BLaER1 (cell line): Measurements from ENCODE around the gene GALNT12.

Source experiments
- H3K27ac ChIP-seq: shearing (Covaris generic); formaldehyde crosslinking; 2 replicates; pipeline ENCODE4 v1.8.1; 2022
- H3K27me3 ChIP-seq: shearing (Covaris generic); formaldehyde crosslinking; 2 replicates; pipeline ENCODE4 v1.8.1; 2022
- H3K36me3 ChIP-seq: shearing (Covaris generic); formaldehyde crosslinking; 2 replicates; pipeline ENCODE4 v1.8.1; 2022
- H3K4me1 ChIP-seq: shearing (Covaris generic); formaldehyde crosslinking; 2 replicates; pipeline ENCODE4 v1.8.1; 2022
- H3K4me2 ChIP-seq: shearing (Covaris generic); formaldehyde crosslinking; 2 replicates; pipeline ENCODE4 v1.8.1; 2022
- H3K4me3 ChIP-seq: shearing (Covaris generic); formaldehyde crosslinking; 2 replicates; pipeline ENCODE4 v1.8.1; 2022
- H3K9ac ChIP-seq: shearing (Covaris generic); formaldehyde crosslinking; 2 replicates; pipeline ENCODE4 v1.8.1; 2022
- H3K9me3 ChIP-seq: shearing (Covaris generic); formaldehyde crosslinking; 2 replicates; pipeline ENCODE4 v1.8.1; 2022
- H4K20me1 ChIP-seq: shearing (Covaris generic); formaldehyde crosslinking; 2 replicates; pipeline ENCODE4 v1.8.1; 2022
- Cebpa-rat ChIP-seq: shearing (Covaris generic); IDR thresholded peaks from 2 replicates; pipeline ENCODE4 v1.8.1; 2022

GALNT12 gene

GRCh38 chr9:98873951-98874371 is 66.5 kb downstream of the GALNT12 start:
- Histone ChIP-seq H4K20me1 (no peaks in the 10 kb centered on the region), H3K36me3 (no peaks in the 10 kb centered on the region), H3K4me3 (no peak overlapping the region), H3K9me3 (peaks cover 4% of the 10 kb centered on the region; the same call in 1 of the 2 replicates), H3K9ac (no peak overlapping the region), H3K27me3 (no peaks in the 10 kb centered on the region), H3K4me2 (no peak overlapping the region), H3K27ac (no peak overlapping the region), H3K4me1 (peaks cover 7% of the 10 kb centered on the region)
- TF ChIP-seq Cebpa-rat, result no peak

GRCh38 chr9:98874721-98875255 is 67.3 kb downstream of the GALNT12 start:
- no peak overlapping the region for H3K9ac ChIP-seq
- H3K27me3 ChIP-seq, result no peaks in the 10 kb centered on the region
- no peak overlapping the region for H3K27ac ChIP-seq
- H3K4me3 ChIP-seq, result no peak overlapping the region
- H3K9me3 ChIP-seq, result 0 out of 2 replicates have a peak, but pooled peaks cover 4% of the 10 kb centered on the region
- 0 out of 2 replicates have a peak, but pooled peaks cover 4% of the 10 kb centered on the region for H3K4me1 ChIP-seq
- TF ChIP-seq Cebpa-rat, result no peak
- H4K20me1 ChIP-seq, result no peaks in the 10 kb centered on the region
- H3K36me3 ChIP-seq, result no peaks in the 10 kb centered on the region
- no peak overlapping the region for H3K4me2 ChIP-seq

GRCh38 chr9:98875536-98875935 is 68.1 kb downstream of the GALNT12 start:
- TF ChIP-seq Cebpa-rat, result no peak
- no peak overlapping the region for H3K4me2 ChIP-seq
- H3K36me3 ChIP-seq, result no peaks in the 10 kb centered on the region
- no peak overlapping the region for H3K9ac ChIP-seq
- H4K20me1 ChIP-seq, result no peaks in the 10 kb centered on the region
- H3K27ac ChIP-seq, result no peak overlapping the region
- 0 out of 2 replicates have a peak, but pooled peaks cover 4% of the 10 kb centered on the region for H3K9me3 ChIP-seq
- H3K27me3 ChIP-seq, result no peaks in the 10 kb centered on the region
- no peaks in the 10 kb centered on the region for H3K4me1 ChIP-seq
- H3K4me3 ChIP-seq, result no peak overlapping the region

GRCh38 chr9:98877311-98877710 is 69.8 kb downstream of the GALNT12 start:
- H3K9ac ChIP-seq, result no peak overlapping the region
- H3K36me3 ChIP-seq, result no peaks in the 10 kb centered on the region
- no peaks in the 10 kb centered on the region for H4K20me1 ChIP-seq
- H3K27me3 ChIP-seq, result no peaks in the 10 kb centered on the region
- H3K9me3 ChIP-seq, result no peaks in the 10 kb centered on the region
- no peaks in the 10 kb centered on the region for H3K4me1 ChIP-seq
- no peak for TF ChIP-seq Cebpa-rat
- no peak overlapping the region for H3K4me2 ChIP-seq
- no peak overlapping the region for H3K27ac ChIP-seq
- H3K4me3 ChIP-seq, result no peak overlapping the region

GRCh38 chr9:98879094-98879962 is 71.9 kb downstream of the GALNT12 start:
- Histone ChIP-seq H3K4me1 (no peaks in the 10 kb centered on the region), H3K9me3 (no peaks in the 10 kb centered on the region), H3K4me2 (no peak overlapping the region), H3K27me3 (no peaks in the 10 kb centered on the region), H3K27ac (no peak overlapping the region), H3K4me3 (no peak overlapping the region), H4K20me1 (no peaks in the 10 kb centered on the region), H3K9ac (no peak overlapping the region), H3K36me3 (no peaks in the 10 kb centered on the region)
- TF ChIP-seq Cebpa-rat, result no peak

GRCh38 chr9:98879963-98880310 is 72.5 kb downstream of the GALNT12 start:
- H3K4me2 ChIP-seq, result no peak overlapping the region
- no peak overlapping the region for H3K27ac ChIP-seq
- H3K4me1 ChIP-seq, result no peaks in the 10 kb centered on the region
- no peak for TF ChIP-seq Cebpa-rat
- H3K36me3 ChIP-seq, result no peaks in the 10 kb centered on the region
- H4K20me1 ChIP-seq, result no peaks in the 10 kb centered on the region
- H3K9me3 ChIP-seq, result no peaks in the 10 kb centered on the region
- no peak overlapping the region for H3K9ac ChIP-seq
- H3K27me3 ChIP-seq, result no peaks in the 10 kb centered on the region
- H3K4me3 ChIP-seq, result no peak overlapping the region

- no peak for TF ChIP-seq Cebpa-rat
- Histone ChIP-seq H3K4me2 (no peak overlapping the region), H3K27ac (no peak overlapping the region), H3K36me3 (no peaks in the 10 kb centered on the region), H3K4me3 (no peak overlapping the region), H3K27me3 (no peaks in the 10 kb centered on the region), H3K9ac (no peak overlapping the region), H3K4me1 (no peaks in the 10 kb centered on the region), H4K20me1 (no peaks in the 10 kb centered on the region), H3K9me3 (no peaks in the 10 kb centered on the region)
Measured at GRCh38 chr9:98880311-98881015, 73.0 kb downstream of the GALNT12 start.

- no peak overlapping the region for H3K4me3 ChIP-seq
- no peak for TF ChIP-seq Cebpa-rat
- no peaks in the 10 kb centered on the region for H3K36me3 ChIP-seq
- H3K9ac ChIP-seq, result no peak overlapping the region
- H4K20me1 ChIP-seq, result no peaks in the 10 kb centered on the region
- no peaks in the 10 kb centered on the region for H3K27me3 ChIP-seq
- no peaks in the 10 kb centered on the region for H3K4me1 ChIP-seq
- no peak overlapping the region for H3K4me2 ChIP-seq
- H3K9me3 ChIP-seq, result no peaks in the 10 kb centered on the region
- H3K27ac ChIP-seq, result no peak overlapping the region
Measured at GRCh38 chr9:98881356-98881755, 73.9 kb downstream of the GALNT12 start.

GRCh38 chr9:98881836-98882568 is 74.5 kb downstream of the GALNT12 start:
- Histone ChIP-seq H3K36me3 (no peaks in the 10 kb centered on the region), H3K4me3 (no peak overlapping the region), H3K4me1 (peaks cover 6% of the 10 kb centered on the region), H4K20me1 (no peaks in the 10 kb centered on the region), H3K9me3 (no peaks in the 10 kb centered on the region), H3K9ac (no peak overlapping the region), H3K27ac (no peak overlapping the region), H3K27me3 (no peaks in the 10 kb centered on the region), H3K4me2 (no peak overlapping the region)
- TF ChIP-seq Cebpa-rat, result no peak
